HPDE6-E6E7 (cell line): ENCODE results near the gene C2orf74.

Source experiments
- DNase-seq: peaks from one replicate; pipeline ENCODE4 v3.0.0; 2011; ENCODE audit warnings: missing footprints; ENCODE audit errors: extremely low spot score

C2orf74 gene

GRCh38 chr2:61214171-61214570 lies 52.2 kb downstream of the C2orf74 start:
- DNase-seq = no peak
